GM08714 (cell line): ENCODE results near the gene ACY1.

ENCODE experiments used
- H3K4me3 ChIP-seq: fragments of 200-500 bp; sonication (Bioruptor generic); 2 replicates; pipeline ENCODE4 v1.5.1; 2014; ENCODE audit warnings: mild to moderate bottlenecking, low read length, inconsistent platforms
- ZNF274 ChIP-seq: IDR thresholded peaks from 2 replicates; pipeline ENCODE4 v1.6.1; 2012; ENCODE audit warnings: mild to moderate bottlenecking, low read depth, low read length

The ACY1 gene

DNA sequence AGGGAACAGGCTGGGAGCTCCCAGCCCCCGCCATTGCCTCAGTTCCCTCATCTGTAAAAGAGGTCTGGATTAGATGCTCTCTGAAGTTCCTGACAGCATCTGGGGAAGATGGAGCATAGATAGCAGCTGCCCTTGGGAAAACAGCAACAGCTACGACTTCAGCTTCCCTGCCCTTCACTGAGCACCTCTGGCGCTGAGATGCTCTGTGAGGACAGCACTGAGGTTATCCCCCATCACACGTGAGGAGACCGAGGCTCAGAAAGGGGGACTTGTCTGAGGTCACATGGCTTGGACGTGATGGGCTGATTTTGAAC, 23.4 kb downstream of the ACY1 start:
- no peak overlapping the region for H3K4me3 ChIP-seq
- no peak for TF ChIP-seq ZNF274

GRCh38 chr3:52007291-52007690, 24.0 kb downstream of the ACY1 start:
- no peak for TF ChIP-seq ZNF274
- H3K4me3 ChIP-seq: no peak overlapping the region

DNA sequence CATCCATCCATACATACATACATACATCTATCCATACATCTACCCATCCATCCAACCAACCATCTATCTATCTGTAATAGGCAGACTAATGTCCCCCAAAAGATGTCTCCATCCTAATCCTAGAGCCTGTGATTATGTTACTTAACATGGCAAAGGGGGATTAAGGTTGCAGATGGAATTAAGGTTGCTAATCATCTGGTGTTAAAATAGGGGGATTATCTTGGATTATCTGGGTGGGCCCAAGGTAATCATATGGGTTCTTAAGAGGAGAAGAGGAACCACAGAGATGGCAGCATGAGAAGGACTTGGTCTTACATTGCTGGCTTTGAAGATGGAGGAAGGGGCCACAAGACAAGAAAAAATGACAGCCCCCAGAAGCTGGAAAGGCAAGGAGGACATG, 27.1 kb downstream of the ACY1 start:
- no peak for TF ChIP-seq ZNF274
- no peak overlapping the region for H3K4me3 ChIP-seq

GRCh38 chr3:52012699-52013098, 29.4 kb downstream of the ACY1 start:
- H3K4me3 ChIP-seq: no peak overlapping the region
- no peak for TF ChIP-seq ZNF274

- H3K4me3 ChIP-seq: no peak overlapping the region
- TF ChIP-seq ZNF274: no peak
Observed at GRCh38 chr3:52013802-52014598, 30.7 kb downstream of the ACY1 start.

GRCh38 chr3:52014613-52015012, 31.3 kb downstream of the ACY1 start:
- no peak for TF ChIP-seq ZNF274
- H3K4me3 ChIP-seq: no peak overlapping the region

DNA sequence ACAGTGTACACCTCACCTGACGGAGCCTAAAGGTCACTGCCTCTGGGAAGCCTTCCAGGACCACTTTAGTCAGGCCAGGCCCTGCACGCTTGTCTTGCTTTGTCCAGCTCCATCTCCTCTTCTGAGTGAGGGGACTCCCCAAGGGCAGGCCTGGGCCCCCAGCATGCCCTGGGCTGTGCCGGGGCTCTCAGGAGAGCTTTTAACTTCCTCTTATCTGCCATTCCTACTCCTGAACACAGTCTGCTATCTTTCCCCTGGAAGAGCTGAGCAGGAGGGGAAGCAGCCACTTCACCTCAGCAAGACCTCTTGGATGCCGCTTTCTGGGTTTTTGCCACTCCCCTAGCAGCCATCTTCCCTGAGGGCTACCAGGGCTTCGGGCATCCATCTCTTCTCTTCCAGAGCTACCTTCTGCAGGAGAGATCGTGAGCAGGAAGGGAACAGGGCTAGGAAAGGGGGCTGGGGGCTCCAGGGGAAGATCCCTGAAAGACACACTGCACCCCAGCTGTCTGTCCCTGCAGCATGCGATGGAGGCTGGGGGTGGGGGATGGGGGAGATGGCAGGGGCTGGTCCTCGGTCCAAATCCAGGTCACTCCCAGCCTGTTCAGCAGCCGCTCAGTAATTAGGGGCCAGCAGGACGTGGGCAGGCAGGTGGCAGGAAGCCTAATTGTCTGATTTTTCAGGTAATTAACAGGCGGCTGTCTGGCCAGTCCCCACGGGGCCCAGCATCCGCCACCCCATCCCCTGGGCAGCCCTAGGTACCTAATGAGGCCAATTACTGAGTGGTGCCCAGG, 32.3 kb downstream of the ACY1 start:
- TF ChIP-seq ZNF274: no peak
- no peak overlapping the region for H3K4me3 ChIP-seq

DNA sequence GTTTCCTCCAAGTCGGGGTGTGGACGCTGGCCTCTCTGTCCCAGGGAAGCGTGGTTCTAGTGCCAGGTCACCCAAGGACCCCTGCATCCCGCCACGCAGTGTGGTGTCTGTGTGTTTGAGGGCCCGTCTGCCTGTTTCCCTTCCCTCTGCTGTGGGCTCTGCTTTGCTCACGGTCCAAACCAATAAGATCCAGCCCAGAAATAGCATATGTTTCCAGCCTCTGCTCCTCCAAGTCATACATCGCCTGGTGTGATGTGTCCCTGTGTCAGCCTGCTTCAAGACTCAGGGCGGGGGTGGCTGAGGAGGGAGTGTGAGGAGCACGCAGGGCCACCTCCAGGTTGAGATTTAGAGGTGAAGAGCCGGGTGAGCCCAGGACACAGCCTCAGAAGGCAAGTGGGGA, 34.3 kb downstream of the ACY1 start:
- TF ChIP-seq ZNF274: no peak
- no peak overlapping the region for H3K4me3 ChIP-seq

- no peak overlapping the region for H3K4me3 ChIP-seq
- no peak for TF ChIP-seq ZNF274
Observed at GRCh38 chr3:52018319-52019000, 35.1 kb downstream of the ACY1 start.

DNA sequence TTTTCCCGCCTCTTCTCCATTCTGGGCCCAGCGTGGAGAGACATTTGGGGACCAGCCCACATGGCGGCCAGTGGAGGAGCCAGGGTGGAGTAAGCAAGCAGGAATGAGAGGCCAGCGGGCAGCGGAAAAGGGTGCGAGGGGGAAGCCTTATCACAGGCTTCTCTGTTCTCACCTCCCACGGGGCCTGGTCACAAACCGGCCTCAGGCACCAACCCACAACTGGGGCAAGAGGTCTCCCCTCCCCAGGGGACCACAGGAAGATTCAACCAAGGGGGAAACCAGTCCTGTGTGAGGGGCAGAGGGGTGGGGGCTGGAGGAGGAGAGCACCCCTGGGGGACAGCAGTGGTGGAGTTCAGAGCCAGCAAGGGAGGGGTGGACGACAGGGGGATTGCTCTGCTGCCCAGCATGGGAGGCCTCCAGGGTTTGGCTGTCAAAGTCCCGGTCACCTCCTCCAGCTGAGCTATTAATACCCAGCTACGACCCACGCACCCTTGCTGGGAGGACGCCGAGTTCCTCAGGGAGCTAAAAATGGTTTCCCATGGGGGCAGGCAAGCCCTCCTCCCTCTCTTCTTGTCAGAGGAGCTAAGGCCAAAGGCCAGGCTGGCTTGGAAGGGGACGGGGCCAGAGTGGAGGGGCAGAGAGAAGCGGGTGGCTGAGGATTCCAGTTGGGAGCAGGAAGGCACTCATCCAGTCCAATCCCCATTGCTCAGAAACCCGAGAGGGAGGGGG, 36.2 kb downstream of the ACY1 start:
- no peak for TF ChIP-seq ZNF274
- no peak overlapping the region for H3K4me3 ChIP-seq

DNA sequence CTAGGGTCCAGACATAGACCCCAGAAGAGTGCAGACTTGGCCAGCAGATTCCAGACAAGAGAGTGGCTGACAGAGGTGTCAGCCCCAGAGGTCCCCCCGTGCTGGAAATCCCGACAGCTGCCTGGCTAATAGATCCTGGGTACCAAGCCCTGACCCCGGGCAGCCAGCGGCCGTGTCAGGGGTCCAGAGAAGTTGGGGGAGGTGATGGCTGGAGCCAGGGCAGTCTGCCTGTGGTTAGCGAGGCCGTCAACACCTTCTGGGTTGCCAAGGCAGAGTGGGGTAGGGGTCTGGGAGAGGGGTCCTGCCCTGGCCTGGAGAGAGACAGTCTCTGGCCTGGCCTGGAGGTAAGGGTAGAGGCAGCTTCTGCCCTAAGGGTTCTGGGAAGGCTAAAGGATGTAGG, 37.5 kb downstream of the ACY1 start:
- TF ChIP-seq ZNF274: no peak
- no peak overlapping the region for H3K4me3 ChIP-seq

DNA sequence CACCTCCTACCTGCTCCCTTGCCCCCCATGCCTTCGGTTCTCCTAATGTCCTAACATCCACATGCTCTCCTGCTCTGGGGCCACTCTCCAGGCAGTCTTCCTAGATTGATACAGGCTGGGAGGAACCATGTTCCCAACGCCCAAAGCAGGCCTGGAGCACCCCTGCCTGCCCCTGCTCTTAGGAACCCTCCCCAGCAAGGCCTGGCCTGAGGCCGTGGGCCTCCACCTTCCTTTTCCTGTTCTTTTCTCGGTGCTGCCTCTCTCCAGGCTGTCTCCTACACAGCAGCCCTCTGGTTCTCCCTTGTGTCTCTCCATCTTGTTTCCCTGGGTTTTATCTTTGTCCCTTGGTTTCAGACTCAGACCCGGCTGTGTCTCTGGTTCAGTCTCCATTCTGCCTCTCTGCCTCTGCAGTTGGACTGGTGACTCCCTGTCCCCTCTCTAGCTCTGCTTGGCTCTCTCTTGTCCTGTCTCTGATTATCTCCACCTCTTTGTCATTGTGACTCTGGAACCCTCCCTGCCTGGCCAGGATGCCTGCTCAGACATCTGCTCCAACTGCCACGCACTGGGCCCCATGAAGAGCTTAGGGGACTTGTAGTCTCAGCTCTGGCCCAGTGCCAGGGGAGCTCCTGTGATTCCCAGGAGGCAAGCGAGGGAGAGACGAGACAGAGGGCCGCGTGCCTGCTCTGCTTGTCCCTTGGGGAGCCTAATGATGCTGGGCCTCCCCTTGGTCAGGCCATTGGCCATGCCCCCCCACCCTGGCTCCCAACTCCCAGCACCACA, 38.3 kb downstream of the ACY1 start:
- no peak overlapping the region for H3K4me3 ChIP-seq
- no peak for TF ChIP-seq ZNF274

- no peak overlapping the region for H3K4me3 ChIP-seq
- TF ChIP-seq ZNF274: no peak
Observed at GRCh38 chr3:52022323-52023100, 39.2 kb downstream of the ACY1 start.
